COLO668 (cell line): ENCODE results near the gene CDC6.
A peak's percentile ranks its signal among the peaks of the same experiment; 100 is the strongest.

Source experiments
- DNase-seq: peaks from one replicate; lab custom pipeline; 2025; ENCODE audit not compliant: unreplicated experiment; lab: John Stamatoyannopoulos, UW

CDC6 gene

DNA sequence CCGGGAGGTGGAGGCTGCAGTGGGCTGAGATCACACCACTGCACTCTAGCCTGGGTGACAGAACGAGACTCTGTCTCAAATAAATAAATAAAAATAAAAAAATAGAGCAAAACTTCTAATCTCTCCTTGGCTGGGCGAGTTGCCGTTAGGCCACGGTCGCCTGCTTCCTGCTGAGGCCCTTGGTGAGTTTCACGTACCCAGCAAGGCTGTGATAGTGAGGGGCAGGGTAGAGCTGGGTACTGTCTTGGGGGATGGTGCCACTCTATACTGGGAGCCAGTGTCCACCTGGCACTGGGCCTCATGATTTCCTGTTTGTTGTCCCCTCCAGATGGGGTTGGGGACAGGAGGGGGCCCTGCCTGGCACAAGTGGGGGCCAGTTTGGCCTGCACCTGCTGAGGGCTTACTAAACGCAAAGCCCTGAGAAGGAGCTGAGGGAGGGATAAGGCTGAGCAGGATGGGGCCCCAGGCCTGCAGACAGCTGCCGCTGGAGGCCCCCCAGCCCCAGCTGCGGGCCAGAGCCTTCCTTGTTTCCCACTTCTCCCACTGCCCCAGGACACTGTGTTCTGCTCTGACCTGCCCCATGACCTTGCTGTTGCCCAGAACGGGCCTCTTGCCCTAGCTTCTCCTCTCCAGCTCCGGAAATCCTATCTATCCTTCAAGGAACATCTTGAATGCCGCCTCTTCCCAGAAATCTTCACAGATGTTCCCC lies 51.4 kb downstream of the CDC6 start:
- no peak for DNase-seq

GRCh38 chr17:40340327-40340726 lies 52.6 kb downstream of the CDC6 start:
- no peak for DNase-seq

- DNase-seq, result peak; percentile 79
These were observed 53.5 kb downstream of the CDC6 start for GRCh38 chr17:40340880-40341807.

DNA sequence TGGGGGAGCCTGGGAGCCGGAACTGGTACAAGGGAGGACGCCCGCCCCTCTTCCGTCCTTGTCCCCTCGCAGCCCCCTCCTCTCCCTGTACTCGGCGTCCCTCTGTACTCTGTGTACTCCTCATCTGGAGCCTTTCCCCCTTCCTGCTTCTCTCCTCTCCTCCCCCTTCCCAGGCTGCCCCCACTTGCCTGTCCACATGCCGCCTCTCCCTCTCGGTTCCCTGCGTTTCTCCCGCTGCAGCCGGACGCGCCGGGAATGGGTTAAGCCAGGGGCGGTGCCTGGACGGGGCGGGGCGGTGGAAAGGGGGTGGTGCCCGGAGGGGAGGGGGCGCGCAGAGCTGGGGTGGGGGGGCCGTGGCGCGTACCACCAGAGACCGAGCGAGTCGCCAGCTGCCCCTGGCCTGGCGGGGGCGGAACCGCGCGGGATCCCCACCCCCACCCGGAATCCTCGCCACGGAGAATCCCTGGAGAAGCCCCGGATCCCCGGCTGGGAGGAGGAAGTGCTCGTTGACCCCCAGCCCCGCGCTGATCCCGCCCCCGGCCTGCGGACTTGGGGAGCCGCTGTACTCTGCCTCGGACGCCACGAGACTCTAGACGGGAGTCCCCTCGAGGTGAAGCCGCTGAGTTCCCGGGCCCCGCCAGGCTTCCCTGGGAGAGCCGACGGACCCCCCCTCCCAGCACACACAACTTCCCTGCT lies 54.3 kb downstream of the CDC6 start:
- peak; percentile 27 for DNase-seq

DNA sequence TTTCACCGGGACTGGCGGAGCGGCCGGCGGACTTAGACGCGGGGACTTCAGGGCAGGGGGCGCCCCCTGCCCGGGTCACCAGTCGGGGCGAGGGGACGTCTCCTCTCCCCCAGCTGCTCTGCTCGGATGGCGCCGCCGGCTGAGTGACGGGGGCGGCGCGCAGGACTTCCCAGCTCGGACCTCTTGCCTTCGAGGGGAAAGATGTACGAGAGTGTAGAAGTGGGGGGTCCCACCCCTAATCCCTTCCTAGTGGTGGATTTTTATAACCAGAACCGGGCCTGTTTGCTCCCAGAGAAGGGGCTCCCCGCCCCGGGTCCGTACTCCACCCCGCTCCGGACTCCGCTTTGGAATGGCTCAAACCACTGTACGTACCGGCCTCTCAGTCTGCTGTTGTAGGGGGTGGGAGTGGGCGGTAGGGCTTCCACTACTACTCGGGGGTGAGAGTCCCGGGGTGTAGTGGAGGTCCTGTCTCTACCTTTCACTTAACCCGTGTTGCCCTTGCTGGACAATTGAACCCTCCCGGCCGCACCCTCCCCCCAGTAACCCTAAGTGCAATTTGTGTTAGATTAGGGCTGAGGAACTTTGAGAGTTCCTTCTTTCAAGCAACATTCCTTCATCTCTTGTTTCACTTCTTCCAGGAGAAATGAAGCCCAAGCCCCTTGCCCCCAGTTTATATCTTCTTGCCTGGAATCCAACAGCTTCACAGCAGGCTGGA lies 55.0 kb downstream of the CDC6 start:
- no peak for DNase-seq

DNA sequence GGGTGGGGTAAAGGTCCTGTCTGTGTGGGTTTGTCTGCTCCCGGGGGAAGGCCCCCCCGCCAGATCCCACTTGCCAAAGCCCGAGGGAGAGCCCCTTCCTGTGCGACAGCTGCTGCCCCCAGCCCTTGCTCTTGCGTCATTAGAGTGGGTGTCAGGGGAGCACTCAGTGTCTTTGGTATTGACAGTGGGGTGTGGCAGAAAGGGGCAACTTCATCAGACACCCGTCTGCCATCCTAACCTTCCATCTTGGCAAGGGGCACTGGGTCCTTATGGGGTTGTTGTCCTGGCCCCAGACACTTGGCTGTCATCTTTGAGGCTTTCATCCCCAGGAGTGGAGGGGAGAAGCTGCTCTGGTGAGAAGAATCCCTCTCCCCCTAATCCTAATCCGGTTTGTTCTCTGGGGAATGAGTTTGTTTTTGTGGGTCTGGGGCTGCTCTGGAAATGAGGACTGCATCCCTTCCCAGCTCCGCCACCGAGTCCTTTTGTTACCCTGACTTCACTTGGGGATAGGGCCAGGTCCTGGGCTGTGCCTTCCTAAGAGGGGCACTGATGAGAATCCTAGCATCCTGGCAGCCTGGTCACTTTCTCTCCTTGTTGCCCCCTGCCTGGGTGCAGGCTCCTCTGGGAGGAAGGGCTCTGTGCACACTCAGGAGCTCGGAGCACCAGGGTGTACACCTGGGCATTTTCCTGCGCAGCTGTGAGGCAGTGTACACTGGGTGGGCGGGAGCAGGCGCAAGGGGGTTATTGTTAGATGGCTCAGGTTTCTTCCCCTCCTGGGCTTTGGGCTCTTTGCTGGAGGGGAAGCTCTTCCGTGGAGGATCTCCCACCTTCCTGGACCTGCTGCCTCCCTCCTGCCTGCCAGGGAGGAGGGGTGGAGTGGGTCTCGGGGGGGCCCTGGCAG lies 55.8 kb downstream of the CDC6 start:
- DNase-seq, result no peak

GRCh38 chr17:40344421-40345160 lies 56.9 kb downstream of the CDC6 start:
- DNase-seq, result no peak

GRCh38 chr17:40345161-40345993 lies 57.7 kb downstream of the CDC6 start:
- peak; percentile 33 for DNase-seq

GRCh38 chr17:40345994-40346764 lies 58.5 kb downstream of the CDC6 start:
- no peak for DNase-seq

- no peak for DNase-seq
These were observed 59.1 kb downstream of the CDC6 start for GRCh38 chr17:40346765-40347158.

DNA sequence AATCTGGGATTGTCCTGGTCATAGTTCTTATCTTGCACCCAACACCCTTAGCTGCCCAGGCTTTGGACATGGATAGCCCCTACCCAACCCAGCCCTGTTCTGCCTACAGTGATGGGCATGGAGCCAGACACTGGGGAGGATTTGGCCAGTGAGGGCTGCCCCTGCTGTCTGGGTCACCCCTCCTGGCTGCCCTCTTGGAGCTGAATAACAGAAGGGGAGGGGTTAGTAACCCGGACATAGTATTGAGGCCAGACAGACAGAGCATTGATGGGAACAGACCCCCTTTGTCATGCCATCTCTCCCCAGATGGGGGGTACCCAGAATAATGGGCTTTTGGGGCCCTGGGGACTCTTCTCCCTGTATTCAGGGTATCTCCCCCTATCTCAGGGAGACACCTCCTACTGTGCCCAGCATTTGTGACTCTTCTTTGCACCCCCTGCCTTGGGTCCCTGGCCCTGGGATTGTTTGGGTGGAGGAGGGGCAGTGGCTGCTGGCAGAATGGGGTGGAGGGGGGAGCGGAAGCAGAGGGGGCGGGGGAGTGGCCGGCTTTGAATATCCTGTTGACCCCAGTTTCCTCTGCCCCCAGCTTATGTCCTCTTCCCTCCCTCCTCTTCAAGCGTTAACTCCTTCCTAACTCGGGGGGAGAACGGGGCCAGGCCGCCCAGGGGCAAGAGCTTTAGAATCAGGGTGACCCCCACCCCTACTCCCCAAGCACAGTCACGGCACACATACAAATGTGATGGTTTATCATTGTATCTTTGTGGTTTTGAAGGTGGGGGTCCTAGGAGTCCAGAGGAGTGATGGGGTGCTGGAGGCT lies 59.8 kb downstream of the CDC6 start:
- no peak for DNase-seq

GRCh38 chr17:40348136-40348504 lies 60.4 kb downstream of the CDC6 start:
- no peak for DNase-seq

GRCh38 chr17:40348562-40349476 lies 61.1 kb downstream of the CDC6 start:
- no peak for DNase-seq

DNA sequence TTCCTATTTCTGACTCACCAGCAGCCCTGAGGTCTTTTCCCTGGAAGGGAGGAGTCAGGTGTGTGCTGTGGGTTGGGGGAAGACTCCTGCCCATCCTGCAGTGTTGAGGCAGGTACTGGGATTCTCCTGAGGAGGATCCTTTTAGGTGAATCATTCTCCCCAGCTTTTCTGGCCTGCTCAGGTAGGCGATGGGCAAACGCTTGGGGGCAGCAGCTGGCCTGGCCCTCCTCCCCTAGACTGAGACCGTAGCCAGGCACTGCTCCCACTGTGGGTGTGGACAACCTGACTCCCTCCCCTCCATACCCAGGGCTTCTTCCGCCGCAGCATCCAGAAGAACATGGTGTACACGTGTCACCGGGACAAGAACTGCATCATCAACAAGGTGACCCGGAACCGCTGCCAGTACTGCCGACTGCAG lies 61.8 kb downstream of the CDC6 start:
- DNase-seq, result no peak

DNA sequence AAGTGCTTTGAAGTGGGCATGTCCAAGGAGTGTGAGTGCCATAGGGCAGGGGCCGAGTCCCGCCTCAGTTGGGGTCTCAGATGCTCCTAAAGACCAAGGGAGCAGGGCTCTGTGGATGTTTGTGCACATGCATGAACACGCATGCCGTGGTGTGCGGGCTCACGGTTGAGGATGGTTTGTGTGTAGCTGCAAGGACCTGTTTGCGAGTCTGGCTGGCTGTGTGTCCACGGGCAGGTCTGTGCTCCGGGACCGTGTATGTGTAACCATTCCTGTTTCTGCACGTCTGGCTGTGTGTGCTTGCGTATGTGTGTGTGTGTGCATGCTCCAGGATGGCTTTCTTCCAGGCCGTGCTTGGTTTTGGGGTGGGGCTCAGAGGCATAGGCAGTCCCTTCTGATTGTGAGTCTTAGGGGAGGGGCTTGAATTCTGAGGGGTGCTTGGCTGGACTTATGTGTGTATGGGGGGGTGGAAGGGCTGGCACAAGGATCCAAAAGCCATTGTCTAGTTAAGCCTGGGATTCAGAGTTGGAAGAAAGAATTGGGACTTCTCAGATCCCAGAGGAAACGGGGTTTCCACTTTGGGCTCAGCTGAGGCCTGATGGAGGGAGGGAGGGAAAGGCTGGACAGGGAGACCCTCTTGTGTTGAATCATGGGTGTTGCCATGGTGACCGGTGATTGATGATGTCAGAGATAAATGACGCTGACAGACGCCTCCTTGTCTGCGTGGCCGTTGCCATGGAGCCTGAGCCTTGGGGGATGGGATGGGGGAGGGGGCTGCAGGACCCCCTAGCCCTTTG lies 62.4 kb downstream of the CDC6 start:
- DNase-seq, result no peak
